GM15510 (cell line): ENCODE results near the gene MAP2K2.

Experiments used
- POLR2A ChIP-seq: IDR thresholded peaks from 3 replicates; pipeline ENCODE4 v1.6.1; 2011; ENCODE audit warnings: borderline replicate concordance; ENCODE audit not compliant: insufficient read length; ENCODE audit errors: extremely low read depth

MAP2K2 gene

GRCh38 chr19:4123615-4124568 is at the start of gene MAP2K2:
Gene MAP2K2 (minus strand): TSS chr19:4124122. CDS start chr19:4123875, 247 bp downstream.
- TF ChIP-seq POLR2A = peak; percentile 91

GRCh38 chr19:4172861-4173473 is 49.0 kb upstream of the MAP2K2 start:
- TF ChIP-seq POLR2A = no peak

- TF ChIP-seq POLR2A = no peak
These were observed 47.8 kb upstream of the MAP2K2 start for GRCh38 chr19:4171676-4172075.

GRCh38 chr19:4164262-4164661 is 40.3 kb upstream of the MAP2K2 start:
- TF ChIP-seq POLR2A = no peak

GRCh38 chr19:4161415-4162077 is 37.6 kb upstream of the MAP2K2 start:
- no peak for TF ChIP-seq POLR2A

GRCh38 chr19:4157164-4157563 is 33.2 kb upstream of the MAP2K2 start:
- no peak for TF ChIP-seq POLR2A

GRCh38 chr19:4154571-4155312 is 30.8 kb upstream of the MAP2K2 start:
- no peak for TF ChIP-seq POLR2A

GRCh38 chr19:4152241-4152998 is 28.5 kb upstream of the MAP2K2 start:
- no peak for TF ChIP-seq POLR2A

GRCh38 chr19:4151623-4152022 is 27.7 kb upstream of the MAP2K2 start:
- no peak for TF ChIP-seq POLR2A

GRCh38 chr19:4149518-4150288 is 25.8 kb upstream of the MAP2K2 start:
- no peak for TF ChIP-seq POLR2A

GRCh38 chr19:4144666-4145249 is 20.8 kb upstream of the MAP2K2 start:
- no peak for TF ChIP-seq POLR2A

- TF ChIP-seq POLR2A = no peak
These were observed 16.4 kb upstream of the MAP2K2 start for GRCh38 chr19:4140237-4140711.
